HEK293 (cell line): ENCODE results near the gene LINC00237.
A peak's percentile ranks its signal among the peaks of the same experiment; 100 is the strongest.

Experiments
- CTCF ChIA-PET: fragments of 350-600 bp; formaldehyde crosslinking; extraction: SDS; loops from one replicate; lab custom pipeline; 2021; ENCODE audit warnings: antibody characterized with exemption; lab: Yijun Ruan, JAX
- POLR2A ChIA-PET: fragments of 300-600 bp; formaldehyde crosslinking; extraction: SDS; loops from one replicate; lab custom pipeline; 2020; ENCODE audit warnings: antibody characterized with exemption, inconsistent platforms; lab: Yijun Ruan, JAX
- H3K27ac ChIP-seq: fragments of 200-500 bp; sonication (Bioruptor generic); 2 replicates; pipeline ENCODE4 v1.5.1; 2014; ENCODE audit warnings: low read depth, low read length, control low read depth, inconsistent platforms; ENCODE audit errors: extremely low read depth
- H3K36me3 ChIP-seq, 2 experiments: fragments of 200-500 bp in 1 of 2; sonication (Bioruptor generic) in 1 of 2; 1 replicate in 1 of 2; 2 replicates in 1 of 2; pipeline ENCODE4 v1.5.1; 2014 to 2017; ENCODE audit warnings: inconsistent platforms in 2 of 2, low read length in 2 of 2; ENCODE audit not compliant: control insufficient read depth in 2 of 2, insufficient read depth in 1 of 2
- H3K4me1 ChIP-seq: fragments of 200-500 bp; sonication (Bioruptor generic); 2 replicates; pipeline ENCODE4 v1.5.1; 2014; ENCODE audit warnings: mild to moderate bottlenecking, low read length, inconsistent platforms; ENCODE audit not compliant: control insufficient read depth, insufficient read depth
- H3K4me3 ChIP-seq: 2 replicates; pipeline ENCODE4 v1.5.1; 2011; ENCODE audit warnings: low read depth, mild to moderate bottlenecking, control low read depth, low read length, moderate library complexity
- H3K9me3 ChIP-seq: fragments of 200-500 bp; sonication (Bioruptor generic); 2 replicates; pipeline ENCODE4 v1.5.1; 2014; ENCODE audit warnings: low read depth, low read length, inconsistent platforms; ENCODE audit not compliant: control insufficient read depth, insufficient read depth
- EGR2 ChIP-seq: fragments of 450-650 bp; formaldehyde crosslinking; IDR thresholded peaks from 2 replicates; pipeline ENCODE4 v1.5.1; 2016; ENCODE audit warnings: low read depth, missing biosample characterization, missing genetic modification characterization
- HIC1 ChIP-seq: fragments of 450-650 bp; formaldehyde crosslinking; IDR thresholded peaks from 2 replicates; pipeline ENCODE4 v1.5.1; 2016; ENCODE audit warnings: missing biosample characterization, missing genetic modification characterization
- INSM2 ChIP-seq: fragments of 450-650 bp; formaldehyde crosslinking; IDR thresholded peaks from 2 replicates; pipeline ENCODE4 v1.5.1; 2016; ENCODE audit warnings: missing biosample characterization, missing genetic modification characterization
- MYNN ChIP-seq: fragments of 450-650 bp; formaldehyde crosslinking; IDR thresholded peaks from 2 replicates; pipeline ENCODE4 v1.5.1; 2016; ENCODE audit warnings: missing biosample characterization, missing genetic modification characterization, borderline replicate concordance
- PRDM6 ChIP-seq: fragments of 450-650 bp; formaldehyde crosslinking; IDR thresholded peaks from 2 replicates; pipeline ENCODE4 v1.5.1; 2017; ENCODE audit warnings: missing biosample characterization, missing genetic modification characterization
- SCRT2 ChIP-seq: fragments of 450-650 bp; formaldehyde crosslinking; IDR thresholded peaks from 2 replicates; pipeline ENCODE4 v1.5.1; 2016; ENCODE audit warnings: missing biosample characterization, missing genetic modification characterization
- ZNF121 ChIP-seq: fragments of 450-650 bp; formaldehyde crosslinking; IDR thresholded peaks from 2 replicates; pipeline ENCODE4 v1.5.1; 2016; ENCODE audit warnings: missing biosample characterization, missing genetic modification characterization
- ZNF132 ChIP-seq: fragments of 450-650 bp; formaldehyde crosslinking; IDR thresholded peaks from 2 replicates; pipeline ENCODE4 v1.5.1; 2017; ENCODE audit warnings: missing biosample characterization, missing genetic modification characterization, borderline replicate concordance
- ZNF140 ChIP-seq: fragments of 450-650 bp; formaldehyde crosslinking; IDR thresholded peaks from 2 replicates; pipeline ENCODE4 v1.5.1; 2016; ENCODE audit warnings: missing biosample characterization, missing genetic modification characterization
- ZNF148 ChIP-seq: fragments of 450-650 bp; formaldehyde crosslinking; IDR thresholded peaks from 2 replicates; pipeline ENCODE4 v1.5.0; 2017; ENCODE audit warnings: missing biosample characterization, missing genetic modification characterization, borderline replicate concordance
- ZNF169 ChIP-seq: fragments of 450-650 bp; formaldehyde crosslinking; IDR thresholded peaks from 2 replicates; pipeline ENCODE4 v1.5.1; 2016; ENCODE audit warnings: missing biosample characterization, missing genetic modification characterization
- ZNF18 ChIP-seq: fragments of 450-650 bp; formaldehyde crosslinking; IDR thresholded peaks from 2 replicates; pipeline ENCODE4 v1.5.1; 2016; ENCODE audit warnings: missing biosample characterization, missing genetic modification characterization
- ZNF19 ChIP-seq: fragments of 450-650 bp; formaldehyde crosslinking; IDR thresholded peaks from 2 replicates; pipeline ENCODE4; 2016; ENCODE audit warnings: missing biosample characterization, missing genetic modification characterization, low read depth
- ZNF211 ChIP-seq: fragments of 450-650 bp; formaldehyde crosslinking; IDR thresholded peaks from 2 replicates; pipeline ENCODE4 v1.5.1; 2016; ENCODE audit warnings: low read depth, missing biosample characterization, missing genetic modification characterization
- ZNF302 ChIP-seq: fragments of 450-650 bp; formaldehyde crosslinking; IDR thresholded peaks from 2 replicates; pipeline ENCODE4 v1.5.1; 2016; ENCODE audit warnings: missing biosample characterization, missing genetic modification characterization, low read depth
- ZNF341 ChIP-seq: fragments of 450-650 bp; formaldehyde crosslinking; IDR thresholded peaks from 2 replicates; pipeline ENCODE4; 2016; ENCODE audit warnings: low read depth, missing biosample characterization, missing genetic modification characterization
- ZNF37A ChIP-seq: fragments of 450-650 bp; IDR thresholded peaks from 2 replicates; pipeline ENCODE4 v1.5.1; 2018; ENCODE audit warnings: missing biosample characterization, missing genetic modification characterization
- ZNF560 ChIP-seq: fragments of 450-650 bp; formaldehyde crosslinking; IDR thresholded peaks from 2 replicates; pipeline ENCODE4 v1.5.1; 2017; ENCODE audit warnings: missing biosample characterization, missing genetic modification characterization, borderline replicate concordance
- ZNF624 ChIP-seq: fragments of 450-650 bp; formaldehyde crosslinking; IDR thresholded peaks from 2 replicates; pipeline ENCODE4 v1.5.1; 2017; ENCODE audit warnings: missing biosample characterization, missing genetic modification characterization
- ZNF639 ChIP-seq: fragments of 450-650 bp; formaldehyde crosslinking; IDR thresholded peaks from 2 replicates; pipeline ENCODE4 v1.5.1; 2016; ENCODE audit warnings: missing biosample characterization, missing genetic modification characterization
- ZNF791 ChIP-seq: fragments of 450-650 bp; formaldehyde crosslinking; IDR thresholded peaks from 2 replicates; pipeline ENCODE4 v1.5.1; 2016; ENCODE audit warnings: missing biosample characterization, missing genetic modification characterization

LINC00237 gene

GRCh38 chr20:21089391-21089790 lies 16.8 kb downstream of the LINC00237 start (continued):
- TF ChIP-seq PRDM6 (tag by site-specific recombination) = peak; percentile 86
- TF ChIP-seq ZNF140 (tag by site-specific recombination) = no peak
- no peak for TF ChIP-seq ZNF211 (tag by site-specific recombination)
- TF ChIP-seq SCRT2 (tag by site-specific recombination) = no peak
- no peak for TF ChIP-seq ZNF37A (tag by site-specific recombination)
- no peak for TF ChIP-seq ZNF148 (tag by site-specific recombination)
- no peak for TF ChIP-seq ZNF560 (tag by site-specific recombination)
- no peak for TF ChIP-seq ZNF169 (tag by site-specific recombination)
- TF ChIP-seq MYNN (tag by site-specific recombination) = no peak
- TF ChIP-seq ZNF624 (tag by site-specific recombination) = no peak

GRCh38 chr20:21087862-21088540 lies 18.2 kb downstream of the LINC00237 start:
- Histone ChIP-seq H3K9me3 (no peaks in the 10 kb centered on the region), H3K27ac (no peak overlapping the region), H3K36me3 (no peaks in the 10 kb centered on the region), H3K4me3 (no peak overlapping the region), H3K4me1 (peaks cover 19% of the 10 kb centered on the region)
- POLR2A ChIA-PET = interaction anchor here (1.0 kb wide), 1 partner anchor 37 kb away, joined by 5 read pairs; the partner anchor contains the start of gene KIZ
- CTCF ChIA-PET = interaction anchor here (1.5 kb wide), 2 partner anchors 33 to 39 kb away, joined by 3 read pairs; no protein-coding TSS in a partner anchor
- TF ChIP-seq EGR2 (tag by site-specific recombination) = no peak
- TF ChIP-seq INSM2 = no peak
- TF ChIP-seq ZNF791 (tag by site-specific recombination) = no peak
- no peak for TF ChIP-seq ZNF132 (tag by site-specific recombination)
- TF ChIP-seq ZNF302 (tag by site-specific recombination) = no peak
- no peak for TF ChIP-seq ZNF18
- TF ChIP-seq HIC1 = no peak
- TF ChIP-seq ZNF19 (tag by site-specific recombination) = no peak
- TF ChIP-seq ZNF121 (tag by site-specific recombination) = no peak
- no peak for TF ChIP-seq ZNF639 (tag by site-specific recombination)
- TF ChIP-seq ZNF341 = no peak
